Parathyroid adenoma (tissue), 2 donors: Measurements from ENCODE around the gene SORCS2.

ENCODE experiments used
- H2AFZ ChIP-seq: fragments of 300-600 bp; sonication (generic); one replicate; pipeline ENCODE4 v1.7.0; 2017; ENCODE audit warnings: antibody characterized with exemption, mild to moderate bottlenecking
- H3K27ac ChIP-seq: fragments of 300-600 bp; sonication (generic); one replicate; pipeline ENCODE4 v1.7.0; 2017
- H3K27me3 ChIP-seq: fragments of 300-600 bp; sonication (generic); one replicate; pipeline ENCODE4 v1.7.0; 2017; ENCODE audit warnings: low read length; ENCODE audit not compliant: control insufficient read depth, insufficient read depth
- H3K36me3 ChIP-seq: fragments of 300-600 bp; sonication (generic); one replicate; pipeline ENCODE4 v1.7.0; 2017; ENCODE audit warnings: low read length; ENCODE audit not compliant: control insufficient read depth, insufficient read depth
- H3K4me1 ChIP-seq: fragments of 300-600 bp; sonication (generic); one replicate; pipeline ENCODE4 v1.7.0; 2017; ENCODE audit warnings: control low read depth
- H3K4me2 ChIP-seq: fragments of 300-600 bp; sonication (generic); one replicate; pipeline ENCODE4 v1.7.0; 2017; ENCODE audit warnings: low read length
- H3K4me3 ChIP-seq: fragments of 300-600 bp; sonication (generic); one replicate; pipeline ENCODE4 v1.7.0; 2017; ENCODE audit warnings: low read depth, low read length
- H3K79me2 ChIP-seq: fragments of 300-600 bp; sonication (generic); one replicate; pipeline ENCODE4 v1.7.0; 2017; ENCODE audit warnings: control low read depth
- H3K9ac ChIP-seq: fragments of 300-600 bp; sonication (generic); one replicate; pipeline ENCODE4 v1.7.0; 2017; ENCODE audit warnings: mild to moderate bottlenecking
- H3K9me3 ChIP-seq: fragments of 300-600 bp; sonication (generic); one replicate; pipeline ENCODE4 v1.7.0; 2017; ENCODE audit warnings: low read length; ENCODE audit not compliant: control insufficient read depth
- TF ChIP-seq, protein P1 (sequence below): fragments of 300-600 bp; sonication (generic); IDR thresholded peaks from one replicate; pipeline ENCODE4 v1.7.0; 2017; ENCODE audit warnings: antibody characterized with exemption, mild to moderate bottlenecking
- donor health status: primary hyperparathyroidism.

The SORCS2 gene

DNA sequence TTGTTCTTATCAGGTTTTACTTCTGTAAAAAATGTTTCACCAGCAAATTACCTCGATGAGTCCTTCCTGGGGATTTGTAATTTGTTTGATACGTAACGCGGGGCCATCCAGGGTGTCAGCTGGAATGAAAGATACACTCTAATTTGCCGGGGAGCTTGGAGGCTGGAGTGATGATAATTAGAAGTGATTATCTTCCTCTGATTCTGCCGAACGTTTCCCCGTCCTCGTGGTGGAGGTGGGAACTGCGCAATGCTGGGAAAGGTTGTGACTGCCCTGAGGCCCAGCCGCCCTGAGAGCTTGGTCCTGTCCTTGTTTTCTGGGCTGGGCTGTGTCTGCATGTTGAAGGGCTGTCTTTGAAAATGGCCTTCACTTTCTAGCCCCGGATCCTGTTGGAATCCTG is 48.0 kb downstream of the SORCS2 start:
- H3K9ac ChIP-seq = no peak overlapping the region
- H3K27ac ChIP-seq = no peak overlapping the region
- H3K9me3 ChIP-seq = no peaks in the 10 kb centered on the region
- no peaks in the 10 kb centered on the region for H3K27me3 ChIP-seq
- TF ChIP-seq, protein P1, sequence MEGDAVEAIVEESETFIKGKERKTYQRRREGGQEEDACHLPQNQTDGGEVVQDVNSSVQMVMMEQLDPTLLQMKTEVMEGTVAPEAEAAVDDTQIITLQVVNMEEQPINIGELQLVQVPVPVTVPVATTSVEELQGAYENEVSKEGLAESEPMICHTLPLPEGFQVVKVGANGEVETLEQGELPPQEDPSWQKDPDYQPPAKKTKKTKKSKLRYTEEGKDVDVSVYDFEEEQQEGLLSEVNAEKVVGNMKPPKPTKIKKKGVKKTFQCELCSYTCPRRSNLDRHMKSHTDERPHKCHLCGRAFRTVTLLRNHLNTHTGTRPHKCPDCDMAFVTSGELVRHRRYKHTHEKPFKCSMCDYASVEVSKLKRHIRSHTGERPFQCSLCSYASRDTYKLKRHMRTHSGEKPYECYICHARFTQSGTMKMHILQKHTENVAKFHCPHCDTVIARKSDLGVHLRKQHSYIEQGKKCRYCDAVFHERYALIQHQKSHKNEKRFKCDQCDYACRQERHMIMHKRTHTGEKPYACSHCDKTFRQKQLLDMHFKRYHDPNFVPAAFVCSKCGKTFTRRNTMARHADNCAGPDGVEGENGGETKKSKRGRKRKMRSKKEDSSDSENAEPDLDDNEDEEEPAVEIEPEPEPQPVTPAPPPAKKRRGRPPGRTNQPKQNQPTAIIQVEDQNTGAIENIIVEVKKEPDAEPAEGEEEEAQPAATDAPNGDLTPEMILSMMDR = no peak
- no peaks in the 10 kb centered on the region for H3K36me3 ChIP-seq
- no peak overlapping the region for H3K4me2 ChIP-seq
- H3K4me3 ChIP-seq = no peak overlapping the region
- no peaks in the 10 kb centered on the region for H3K79me2 ChIP-seq
- no peaks in the 10 kb centered on the region for H3K4me1 ChIP-seq
- no peak overlapping the region for H2AFZ ChIP-seq

DNA sequence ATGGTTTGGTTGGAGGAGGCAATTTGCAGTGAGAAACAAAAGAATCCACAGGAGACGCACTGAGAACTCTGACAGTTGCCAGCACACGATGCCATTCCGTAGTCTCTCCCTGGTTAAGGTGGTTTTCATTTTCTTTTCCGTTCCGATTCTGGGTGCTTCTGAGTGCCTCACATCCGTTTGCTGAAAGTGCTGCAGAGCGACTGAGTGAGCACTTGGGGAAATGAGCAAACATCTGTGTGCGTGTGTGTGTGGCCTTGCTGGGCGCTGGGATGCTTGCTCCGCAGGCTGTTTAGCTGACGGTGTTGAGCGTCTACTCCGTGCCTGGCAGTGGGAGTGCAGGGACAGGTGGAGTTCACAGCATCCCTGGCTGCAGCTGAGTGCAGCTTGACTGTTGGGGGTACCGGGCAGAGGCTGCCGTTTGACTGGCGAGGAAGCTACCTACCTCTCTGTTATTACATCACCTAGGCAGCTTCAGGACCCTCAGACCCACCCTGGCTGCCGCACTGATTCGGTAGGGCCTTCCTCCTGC is 49.3 kb downstream of the SORCS2 start:
- Histone ChIP-seq H3K79me2 (no peaks in the 10 kb centered on the region), H3K9me3 (no peaks in the 10 kb centered on the region), H3K4me2 (no peak overlapping the region), H3K36me3 (no peaks in the 10 kb centered on the region), H3K9ac (no peak overlapping the region), H3K27ac (no peak overlapping the region), H3K27me3 (no peaks in the 10 kb centered on the region), H3K4me1 (no peaks in the 10 kb centered on the region), H2AFZ (no peak overlapping the region), H3K4me3 (no peak overlapping the region)
- TF ChIP-seq, protein P1 = no peak

DNA sequence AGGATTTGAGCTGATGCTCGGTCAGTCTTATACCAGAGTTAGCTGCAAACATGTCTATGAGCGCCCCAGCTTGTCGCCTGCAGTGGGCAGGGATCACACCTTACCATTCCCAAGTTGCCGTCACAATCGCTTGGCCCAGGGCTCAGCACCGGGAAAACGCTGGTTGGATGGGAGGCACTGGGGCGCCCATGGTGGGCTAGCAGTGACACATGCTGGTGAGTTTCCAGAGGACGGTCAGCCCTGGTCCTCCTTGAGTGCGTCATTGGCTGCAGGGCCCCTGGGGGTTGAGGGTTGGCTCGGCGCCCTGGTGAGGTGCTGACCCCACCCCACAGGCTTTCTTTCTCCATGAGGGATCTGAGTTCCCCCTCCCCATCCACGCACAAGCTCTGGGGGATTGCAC is 50.4 kb downstream of the SORCS2 start:
- H3K4me1 ChIP-seq = no peaks in the 10 kb centered on the region

DNA sequence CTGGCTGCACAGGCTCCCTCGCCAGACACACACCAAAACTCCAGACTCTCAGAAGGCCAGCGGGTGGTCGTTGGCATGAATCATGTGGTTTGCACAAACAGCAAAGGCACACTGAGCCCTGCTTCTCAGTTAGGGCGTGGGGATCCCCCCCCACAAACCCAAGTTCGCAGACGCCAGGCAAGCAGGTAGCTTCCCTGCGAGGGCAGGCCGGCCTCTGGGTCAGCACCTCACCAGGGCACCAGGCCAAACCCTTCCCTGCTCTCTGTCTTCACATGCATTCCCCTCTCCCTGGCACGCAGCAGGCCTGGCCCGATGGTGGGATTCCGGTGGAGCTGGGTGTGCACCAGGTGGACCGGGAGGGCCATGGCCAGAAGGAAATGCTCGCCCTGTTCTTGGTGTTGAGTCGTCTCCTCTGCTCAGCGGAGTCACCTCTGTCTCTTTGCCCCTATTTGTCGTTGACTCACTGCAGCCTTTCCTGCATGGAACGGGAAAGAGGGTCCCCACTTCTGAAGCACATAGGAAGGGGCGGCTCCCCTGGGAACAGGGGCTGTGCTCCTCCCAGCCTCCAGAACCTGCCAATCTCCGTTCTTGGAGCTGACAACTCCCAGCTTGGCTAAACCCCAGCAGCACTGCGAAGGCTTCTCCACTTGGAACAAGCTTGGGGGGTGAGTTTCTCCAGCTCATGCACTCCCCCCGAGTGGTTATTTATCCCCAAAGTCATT is 51.4 kb downstream of the SORCS2 start:
- TF ChIP-seq, protein P1 = no peak
- H3K9ac ChIP-seq = no peak overlapping the region
- no peaks in the 10 kb centered on the region for H3K9me3 ChIP-seq
- H3K27ac ChIP-seq = no peak overlapping the region
- H3K79me2 ChIP-seq = no peaks in the 10 kb centered on the region
- H3K4me3 ChIP-seq = no peak overlapping the region
- H3K4me2 ChIP-seq = no peak overlapping the region
- H2AFZ ChIP-seq = no peak overlapping the region
- no peaks in the 10 kb centered on the region for H3K27me3 ChIP-seq
- H3K36me3 ChIP-seq = no peaks in the 10 kb centered on the region
- no peaks in the 10 kb centered on the region for H3K4me1 ChIP-seq

More for the DNA sequence above, 50.4 kb downstream of the SORCS2 start:
- TF ChIP-seq, protein P1 = no peak
- Histone ChIP-seq H3K79me2 (no peaks in the 10 kb centered on the region), H3K27ac (no peak overlapping the region), H3K4me2 (no peak overlapping the region), H3K27me3 (no peaks in the 10 kb centered on the region), H3K9me3 (no peaks in the 10 kb centered on the region), H3K4me3 (no peak overlapping the region), H3K9ac (no peak overlapping the region), H2AFZ (no peak overlapping the region), H3K36me3 (no peaks in the 10 kb centered on the region)

DNA sequence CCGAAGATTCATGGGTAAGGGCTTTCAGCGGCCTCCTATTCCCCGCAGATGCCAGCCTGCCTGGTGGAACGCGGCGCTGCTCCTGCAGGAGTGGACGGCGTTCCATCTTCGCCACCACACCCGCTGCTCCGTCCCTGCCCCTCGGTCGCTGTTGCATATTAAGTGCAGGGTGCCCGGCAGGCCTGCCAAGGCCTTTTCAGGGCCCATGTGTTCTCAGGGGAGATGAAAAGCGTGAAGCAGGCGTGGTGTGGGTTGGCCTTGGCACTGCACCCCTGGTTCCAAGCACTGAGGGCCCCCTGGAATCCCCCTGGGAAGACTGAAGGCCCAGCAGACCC is 52.0 kb downstream of the SORCS2 start:
- H3K27ac ChIP-seq = no peak overlapping the region
- H3K79me2 ChIP-seq = no peaks in the 10 kb centered on the region
- H3K4me1 ChIP-seq = no peaks in the 10 kb centered on the region
- no peak overlapping the region for H3K9ac ChIP-seq
- H3K9me3 ChIP-seq = no peaks in the 10 kb centered on the region
- no peak overlapping the region for H3K4me2 ChIP-seq
- H2AFZ ChIP-seq = no peak overlapping the region
- H3K27me3 ChIP-seq = no peaks in the 10 kb centered on the region
- H3K36me3 ChIP-seq = no peaks in the 10 kb centered on the region
- no peak overlapping the region for H3K4me3 ChIP-seq
- TF ChIP-seq, protein P1 = no peak
